Bronchial epithelial cell (primary cell): Measurements from ENCODE around the gene RNU5D-1. TPM values are rescaled to one million over a fixed set of nuclear protein-coding genes. Genes with fewer than 3 reads are reported as not detected.
A peak's percentile ranks its signal among the peaks of the same experiment; 100 is the strongest.

ENCODE experiments used
- DNase-seq: peaks from one replicate; pipeline ENCODE4 v3.0.0-alpha.2; 2010; ENCODE audit warnings: low read depth
- FAIRE-seq: peaks from 2 replicates; lab custom pipeline; 2011; peaks lifted over from hg19 to GRCh38; lab: Jason Lieb, UNC
- H3K27me3 ChIP-seq: 2 replicates; pipeline ENCODE4 v1.5.1; 2011; ENCODE audit warnings: low read length; ENCODE audit not compliant: control insufficient read depth, insufficient read depth
- H3K36me3 ChIP-seq: 2 replicates; pipeline ENCODE4 v1.5.1; 2011; ENCODE audit warnings: low read length; ENCODE audit not compliant: control insufficient read depth, insufficient read depth
- H3K4me3 ChIP-seq: 2 replicates; pipeline ENCODE4 v1.5.1; 2011; ENCODE audit warnings: mild to moderate bottlenecking, low read depth, low read length, control low read depth
- total RNA-seq: library from RNA; depleted of rRNA; stranded (reverse); fragments of >200 nt; gene quantifications from 2 replicates; pipeline ENCODE4 v1.2.1, GENCODE V29; 2014
- TF ChIP-seq, protein P1 (sequence below): IDR thresholded peaks from 2 replicates; pipeline ENCODE4 v1.5.1; 2011; ENCODE audit warnings: mild to moderate bottlenecking, moderate library complexity, low read length, control low read depth, inconsistent platforms; ENCODE audit not compliant: insufficient read depth, severe bottlenecking

RNU5D-1 gene
- total RNA-seq, 1 donor from 2014 or later = not detected

DNA sequence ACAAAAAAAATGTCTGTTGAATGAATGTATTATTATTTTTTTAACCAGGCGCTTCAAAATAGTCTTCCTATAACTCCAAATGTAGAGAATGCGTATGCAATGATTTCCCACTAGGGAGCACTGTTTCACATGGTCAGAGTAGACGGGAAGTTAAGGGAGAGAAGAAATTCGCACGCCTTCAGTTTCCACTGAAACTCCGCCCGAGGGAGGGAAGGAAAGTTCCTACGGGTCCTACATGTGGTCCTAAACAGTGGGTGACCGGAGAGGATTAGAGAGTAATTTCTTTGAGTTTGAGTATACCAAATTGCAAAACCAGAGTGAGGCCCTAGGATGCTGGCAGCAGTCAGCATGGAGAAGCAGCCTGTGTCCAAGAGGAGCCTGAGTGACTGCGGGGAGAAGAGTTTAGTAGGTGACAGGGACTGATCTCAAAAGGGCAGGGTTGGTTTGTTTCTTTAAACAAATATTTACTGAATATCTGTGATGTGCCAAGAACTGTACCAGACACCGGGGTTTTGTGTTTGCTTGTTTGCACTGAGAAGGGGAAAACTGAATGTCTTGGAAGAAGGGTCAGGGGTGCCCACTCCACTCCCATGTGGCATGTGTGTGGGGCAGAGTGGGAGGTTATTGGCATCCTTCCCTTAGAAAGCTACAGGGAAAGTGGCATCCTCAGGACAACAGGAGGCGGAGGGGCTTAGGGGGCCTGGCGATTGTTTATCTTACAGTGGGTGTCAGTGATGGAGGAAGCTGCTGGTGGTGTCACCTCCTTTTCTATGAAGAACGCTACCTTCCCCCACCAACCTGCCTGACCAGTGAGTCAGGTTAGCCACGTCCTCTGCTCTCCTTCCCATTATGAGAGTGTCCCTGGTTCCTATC lies 22.8 kb downstream of the RNU5D-1 start:
- Histone ChIP-seq H3K4me3 (no peak overlapping the region), H3K36me3 (no peaks in the 10 kb centered on the region), H3K27me3 (no peaks in the 10 kb centered on the region)
- TF ChIP-seq, protein P1, sequence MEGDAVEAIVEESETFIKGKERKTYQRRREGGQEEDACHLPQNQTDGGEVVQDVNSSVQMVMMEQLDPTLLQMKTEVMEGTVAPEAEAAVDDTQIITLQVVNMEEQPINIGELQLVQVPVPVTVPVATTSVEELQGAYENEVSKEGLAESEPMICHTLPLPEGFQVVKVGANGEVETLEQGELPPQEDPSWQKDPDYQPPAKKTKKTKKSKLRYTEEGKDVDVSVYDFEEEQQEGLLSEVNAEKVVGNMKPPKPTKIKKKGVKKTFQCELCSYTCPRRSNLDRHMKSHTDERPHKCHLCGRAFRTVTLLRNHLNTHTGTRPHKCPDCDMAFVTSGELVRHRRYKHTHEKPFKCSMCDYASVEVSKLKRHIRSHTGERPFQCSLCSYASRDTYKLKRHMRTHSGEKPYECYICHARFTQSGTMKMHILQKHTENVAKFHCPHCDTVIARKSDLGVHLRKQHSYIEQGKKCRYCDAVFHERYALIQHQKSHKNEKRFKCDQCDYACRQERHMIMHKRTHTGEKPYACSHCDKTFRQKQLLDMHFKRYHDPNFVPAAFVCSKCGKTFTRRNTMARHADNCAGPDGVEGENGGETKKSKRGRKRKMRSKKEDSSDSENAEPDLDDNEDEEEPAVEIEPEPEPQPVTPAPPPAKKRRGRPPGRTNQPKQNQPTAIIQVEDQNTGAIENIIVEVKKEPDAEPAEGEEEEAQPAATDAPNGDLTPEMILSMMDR = peak; percentile 46
- DNase-seq (peak; percentile 76), FAIRE-seq (no peak)

DNA sequence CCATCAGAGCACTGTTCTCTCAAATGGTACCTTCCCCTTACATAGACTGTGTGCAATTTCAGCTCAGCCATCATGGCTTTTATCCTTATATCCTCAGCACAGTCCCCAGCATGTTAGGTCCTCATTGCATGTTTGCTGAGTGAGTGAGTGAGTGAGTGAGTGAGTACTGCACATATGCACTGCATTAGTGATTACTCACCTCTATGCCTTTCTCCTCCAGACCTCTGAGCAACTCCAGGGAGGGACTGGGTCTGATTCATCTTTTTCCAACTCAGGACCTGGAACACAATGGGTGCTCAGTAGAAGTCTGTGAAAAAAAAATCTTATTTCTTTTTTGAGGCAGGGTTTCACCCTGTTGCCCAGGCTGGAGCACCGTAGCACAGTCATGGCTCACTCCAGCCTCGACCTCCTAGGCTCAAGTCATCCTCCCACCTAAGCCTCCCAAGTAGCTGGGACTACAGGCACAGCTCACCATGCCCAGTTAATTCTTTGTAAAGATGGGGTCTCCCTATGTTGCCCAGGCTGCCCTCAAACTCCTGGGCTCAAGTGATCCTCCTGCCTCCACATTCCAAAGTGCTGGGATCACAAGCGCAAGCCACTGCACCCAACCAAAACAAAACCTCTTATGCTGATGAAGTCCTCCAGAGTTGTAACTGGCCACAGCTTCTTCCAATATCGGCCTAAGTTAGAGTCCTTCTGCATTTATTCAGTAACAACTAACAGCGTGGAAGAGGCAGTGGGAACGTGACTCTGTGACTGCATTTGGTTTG lies 23.7 kb downstream of the RNU5D-1 start:
- FAIRE-seq (peak; percentile 92), DNase-seq (peak; percentile 99)
- H3K4me3 ChIP-seq = no peak overlapping the region
- TF ChIP-seq, protein P1 = no peak
- H3K27me3 ChIP-seq = no peaks in the 10 kb centered on the region
- no peaks in the 10 kb centered on the region for H3K36me3 ChIP-seq

DNA sequence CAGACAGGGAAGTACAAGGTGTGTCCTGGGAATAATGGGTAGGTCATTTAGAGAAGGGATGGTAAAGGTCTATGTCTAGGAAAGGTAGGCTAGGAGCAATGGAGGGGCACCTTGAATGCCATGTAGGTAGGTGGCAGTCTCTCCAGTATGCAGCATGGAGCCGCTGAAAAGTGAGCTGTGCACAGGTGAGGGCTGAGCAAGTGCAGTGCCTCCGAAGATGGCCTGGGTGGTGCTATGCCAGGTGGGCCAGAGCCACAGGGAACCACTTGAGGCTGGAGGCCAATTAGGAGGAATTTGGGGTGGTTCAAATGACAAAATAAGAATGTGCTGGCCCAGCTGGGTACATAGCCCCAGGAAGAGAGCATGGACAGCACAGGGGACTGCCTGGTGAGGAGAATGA lies 25.0 kb downstream of the RNU5D-1 start:
- Histone ChIP-seq H3K36me3 (no peaks in the 10 kb centered on the region), H3K4me3 (no peak overlapping the region), H3K27me3 (no peaks in the 10 kb centered on the region)
- FAIRE-seq = peak; percentile 28
- no peak for DNase-seq
- TF ChIP-seq, protein P1 = no peak

DNA sequence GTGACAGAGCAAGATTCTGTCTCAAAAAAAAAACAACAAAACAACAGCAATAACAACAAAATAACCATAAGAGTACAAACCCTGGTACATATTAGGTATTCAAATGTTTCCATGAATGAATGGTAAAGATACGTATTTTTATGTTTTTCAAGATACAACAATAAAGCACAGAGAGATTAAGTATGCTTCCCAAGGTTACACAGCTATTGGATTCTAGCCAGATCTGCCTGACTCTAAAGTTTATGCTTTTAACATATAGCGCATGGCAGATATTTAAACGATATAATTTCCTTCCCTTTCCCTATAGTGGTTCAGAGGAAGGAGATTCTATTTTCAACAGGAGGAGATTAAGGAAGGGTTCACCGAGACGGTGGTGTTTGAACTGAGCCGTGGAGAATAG lies 25.5 kb downstream of the RNU5D-1 start:
- TF ChIP-seq, protein P1 = no peak
- H3K4me3 ChIP-seq = no peak overlapping the region
- no peaks in the 10 kb centered on the region for H3K36me3 ChIP-seq
- DNase-seq (no peak), FAIRE-seq (no peak)
- no peaks in the 10 kb centered on the region for H3K27me3 ChIP-seq

DNA sequence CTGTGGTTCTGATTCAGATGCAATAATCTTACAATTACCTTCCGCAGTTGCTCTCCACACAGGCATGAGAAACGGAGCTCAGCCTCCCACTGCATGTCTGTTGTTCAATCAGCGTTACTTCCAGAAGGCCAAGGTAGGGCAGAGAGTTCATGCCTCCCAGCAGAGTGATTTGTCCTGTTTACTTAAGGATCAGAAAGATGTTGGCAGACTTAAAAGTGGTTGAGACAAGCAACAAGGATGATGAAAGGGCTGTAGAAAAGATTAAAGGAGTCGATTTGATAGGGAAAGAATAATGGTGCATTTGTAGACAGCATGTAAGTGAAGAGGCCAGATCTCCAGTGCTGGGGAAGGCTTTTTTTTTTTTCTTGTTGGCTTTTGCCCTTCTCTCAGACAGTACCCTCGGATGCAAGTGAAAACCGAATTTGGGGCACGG lies 29.8 kb downstream of the RNU5D-1 start:
- TF ChIP-seq, protein P1 = no peak
- no peaks in the 10 kb centered on the region for H3K27me3 ChIP-seq
- H3K36me3 ChIP-seq = no peaks in the 10 kb centered on the region
- no peak overlapping the region for H3K4me3 ChIP-seq
- FAIRE-seq = no peak
- peak; percentile 93 for DNase-seq
